GM23338 (cell line): ENCODE measurements around the gene CACNA1H. TPM values are rescaled to one million over a fixed set of nuclear protein-coding genes. Genes with fewer than 3 reads are reported as not detected.

Experiments used
- ATAC-seq: fragments of 200-7000 bp; cut with Tn5 transposase; 3 replicates; pipeline ENCODE4 v1.9.1; 2020
- DNase-seq: peaks from one replicate; pipeline ENCODE4 v3.0.0-alpha.2; 2015; ENCODE audit warnings: low spot score
- H2AFZ ChIP-seq: fragments of 200-600 bp; sonication (generic); 2 replicates; pipeline ENCODE4 v1.8.0; 2016; ENCODE audit warnings: antibody characterized with exemption, mild to moderate bottlenecking, moderate library complexity
- H3F3A ChIP-seq: fragments of 200-600 bp; sonication (generic); replicated peaks from 2 replicates; pipeline ENCODE4 v1.8.0; 2017; ENCODE audit warnings: antibody characterized with exemption, mixed run types, low read depth
- H3K27ac ChIP-seq: fragments of 200-600 bp; sonication (generic); 2 replicates; pipeline ENCODE4 v1.6.1; 2016; ENCODE audit warnings: low read depth
- H3K27me3 ChIP-seq: fragments of 200-600 bp; sonication (generic); 2 replicates; pipeline ENCODE4 v1.8.0; 2016; ENCODE audit warnings: mild to moderate bottlenecking, mixed run types, moderate library complexity; ENCODE audit not compliant: insufficient read depth
- H3K36me3 ChIP-seq: fragments of 200-600 bp; sonication (generic); 2 replicates; pipeline ENCODE4 v1.8.0; 2016; ENCODE audit warnings: mild to moderate bottlenecking; ENCODE audit not compliant: insufficient read depth
- H3K4me1 ChIP-seq: fragments of 200-600 bp; sonication (generic); 2 replicates; pipeline ENCODE4 v1.8.0; 2016; ENCODE audit warnings: mild to moderate bottlenecking, moderate library complexity; ENCODE audit not compliant: insufficient read depth
- H3K4me2 ChIP-seq: fragments of 200-600 bp; sonication (generic); 2 replicates; pipeline ENCODE4 v1.7.1; 2017; ENCODE audit warnings: mixed run types
- H3K4me3 ChIP-seq: fragments of 200-600 bp; sonication (generic); 2 replicates; pipeline ENCODE4 v1.6.1; 2016; ENCODE audit warnings: mixed run types
- H3K79me2 ChIP-seq: fragments of 200-600 bp; sonication (generic); replicated peaks from 2 replicates; pipeline ENCODE4 v1.8.0; 2017; ENCODE audit warnings: mild to moderate bottlenecking; ENCODE audit not compliant: insufficient read depth
- H3K9me2 ChIP-seq: fragments of 200-600 bp; sonication (generic); 2 replicates; pipeline ENCODE4 v1.8.0; 2017; ENCODE audit not compliant: insufficient read depth
- H4K20me1 ChIP-seq: fragments of 200-600 bp; sonication (generic); replicated peaks from 2 replicates; pipeline ENCODE4 v1.8.0; 2017; ENCODE audit warnings: mild to moderate bottlenecking; ENCODE audit not compliant: insufficient read depth
- H3K27ac Mint-ChIP-seq: 2 replicates; pipeline ENCODE4 v1.8.0; 2020; ENCODE audit warnings: inconsistent platforms, mild to moderate bottlenecking, moderate library complexity, mixed read lengths
- H3K27me3 Mint-ChIP-seq: 3 replicates; pipeline ENCODE4 v1.8.0; 2022; ENCODE audit warnings: low read depth, mild to moderate bottlenecking, moderate library complexity, mixed read lengths, inconsistent platforms; ENCODE audit not compliant: insufficient read depth, poor library complexity
- H3K36me3 Mint-ChIP-seq: 3 replicates; pipeline ENCODE4 v1.8.0; 2021; ENCODE audit warnings: low read depth, mild to moderate bottlenecking, inconsistent platforms, moderate library complexity, mixed read lengths
- H3K4me1 Mint-ChIP-seq: 3 replicates; pipeline ENCODE4 v1.8.0; 2020; ENCODE audit warnings: mild to moderate bottlenecking, inconsistent platforms, mixed read lengths
- H3K4me3 Mint-ChIP-seq: 3 replicates; pipeline ENCODE4 v1.8.0; 2021; ENCODE audit warnings: moderate library complexity, mild to moderate bottlenecking, inconsistent platforms, mixed read lengths
- H3K9me3 Mint-ChIP-seq: 3 replicates; pipeline ENCODE4 v1.8.0; 2020; ENCODE audit warnings: moderate library complexity, mild to moderate bottlenecking, inconsistent platforms, mixed read lengths
- CREB1 ChIP-seq: fragments of 250-450 bp; sonication (Bioruptor Pico); IDR thresholded peaks from 2 replicates; pipeline ENCODE4 v1.5.0; 2020; ENCODE audit warnings: low read depth, mild to moderate bottlenecking, moderate library complexity
- EZH2 ChIP-seq: fragments of 200-600 bp; sonication (generic); IDR thresholded peaks from one replicate; pipeline ENCODE4 v1.8.0; 2017; ENCODE audit warnings: antibody characterized with exemption, mild to moderate bottlenecking, low read depth; ENCODE audit not compliant: unreplicated experiment
- EZH2phosphoT487 ChIP-seq: fragments of 200-600 bp; sonication (generic); IDR thresholded peaks from one replicate; pipeline ENCODE4 v1.8.1; 2018; ENCODE audit warnings: antibody characterized with exemption; ENCODE audit not compliant: unreplicated experiment
- JUNB ChIP-seq: IDR thresholded peaks from one replicate; pipeline ENCODE4 v1.6.1; 2016; ENCODE audit warnings: antibody characterized with exemption; ENCODE audit not compliant: unreplicated experiment
- STAT1 ChIP-seq: IDR thresholded peaks from one replicate; pipeline ENCODE4 v1.6.1; 2016; ENCODE audit warnings: antibody characterized with exemption; ENCODE audit not compliant: unreplicated experiment
- ZNF114 ChIP-seq: fragments of 250-450 bp; sonication (Bioruptor Pico); IDR thresholded peaks from 2 replicates; pipeline ENCODE4 v1.5.0; 2020; ENCODE audit warnings: mild to moderate bottlenecking, moderate library complexity
- ZNF331 ChIP-seq: fragments of 250-450 bp; sonication (Bioruptor Pico); IDR thresholded peaks from 2 replicates; pipeline ENCODE4 v1.5.0; 2020; ENCODE audit warnings: low read depth, mild to moderate bottlenecking, moderate library complexity
- ZNF462 ChIP-seq: fragments of 250-450 bp; sonication (Bioruptor Pico); IDR thresholded peaks from 2 replicates; pipeline ENCODE4 v1.5.0; 2020; ENCODE audit warnings: mild to moderate bottlenecking, moderate library complexity
- polyA plus RNA-seq: library from polyadenylated mRNA; unstranded; fragments of >200 nt; fragmentation: Nextera tagmentation; extraction: Ambion mirVana; gene quantifications from 2 replicates; pipeline ENCODE4 v1.2.1, GENCODE V29; 2016
- total RNA-seq: library from RNA; depleted of rRNA; stranded (reverse); fragments of >200 nt; shearing (Covaris generic); gene quantifications from 2 replicates; pipeline ENCODE4 v1.2.3, GENCODE V29; 2014
- TF ChIP-seq, protein P1 (sequence below): IDR thresholded peaks from one replicate; pipeline ENCODE4 v1.6.1; 2018; ENCODE audit warnings: antibody characterized with exemption; ENCODE audit not compliant: unreplicated experiment

The CACNA1H gene
- total and polyA plus RNA-seq, 2 experiments from 2014 or later, result 3.5 to 43.3 TPM

- H3K4me3 Mint-ChIP-seq, result no peak overlapping the region
- Histone ChIP-seq H3K36me3 (no peaks in the 10 kb centered on the region), H3K27me3 (no peaks in the 10 kb centered on the region), H3K4me1 (no peaks in the 10 kb centered on the region), H3K9me2 (no peaks in the 10 kb centered on the region), H3K4me3 (no peak overlapping the region), H3F3A (no peaks in the 10 kb centered on the region; the same call in 1 of the 2 replicates), H3K4me2 (no peak overlapping the region), H2AFZ (no peak overlapping the region), H3K27ac (no peak overlapping the region), H4K20me1 (peaks cover 11% of the 10 kb centered on the region; the same call in 1 of the 2 replicates), H3K79me2 (peaks cover 14% of the 10 kb centered on the region)
- H3K27ac Mint-ChIP-seq, result no peak overlapping the region
- ATAC-seq (no peak), DNase-seq (no peak)
- no peaks in the 10 kb centered on the region for H3K36me3 Mint-ChIP-seq
- no peaks in the 10 kb centered on the region for H3K9me3 Mint-ChIP-seq
- TF ChIP-seq, protein P1, sequence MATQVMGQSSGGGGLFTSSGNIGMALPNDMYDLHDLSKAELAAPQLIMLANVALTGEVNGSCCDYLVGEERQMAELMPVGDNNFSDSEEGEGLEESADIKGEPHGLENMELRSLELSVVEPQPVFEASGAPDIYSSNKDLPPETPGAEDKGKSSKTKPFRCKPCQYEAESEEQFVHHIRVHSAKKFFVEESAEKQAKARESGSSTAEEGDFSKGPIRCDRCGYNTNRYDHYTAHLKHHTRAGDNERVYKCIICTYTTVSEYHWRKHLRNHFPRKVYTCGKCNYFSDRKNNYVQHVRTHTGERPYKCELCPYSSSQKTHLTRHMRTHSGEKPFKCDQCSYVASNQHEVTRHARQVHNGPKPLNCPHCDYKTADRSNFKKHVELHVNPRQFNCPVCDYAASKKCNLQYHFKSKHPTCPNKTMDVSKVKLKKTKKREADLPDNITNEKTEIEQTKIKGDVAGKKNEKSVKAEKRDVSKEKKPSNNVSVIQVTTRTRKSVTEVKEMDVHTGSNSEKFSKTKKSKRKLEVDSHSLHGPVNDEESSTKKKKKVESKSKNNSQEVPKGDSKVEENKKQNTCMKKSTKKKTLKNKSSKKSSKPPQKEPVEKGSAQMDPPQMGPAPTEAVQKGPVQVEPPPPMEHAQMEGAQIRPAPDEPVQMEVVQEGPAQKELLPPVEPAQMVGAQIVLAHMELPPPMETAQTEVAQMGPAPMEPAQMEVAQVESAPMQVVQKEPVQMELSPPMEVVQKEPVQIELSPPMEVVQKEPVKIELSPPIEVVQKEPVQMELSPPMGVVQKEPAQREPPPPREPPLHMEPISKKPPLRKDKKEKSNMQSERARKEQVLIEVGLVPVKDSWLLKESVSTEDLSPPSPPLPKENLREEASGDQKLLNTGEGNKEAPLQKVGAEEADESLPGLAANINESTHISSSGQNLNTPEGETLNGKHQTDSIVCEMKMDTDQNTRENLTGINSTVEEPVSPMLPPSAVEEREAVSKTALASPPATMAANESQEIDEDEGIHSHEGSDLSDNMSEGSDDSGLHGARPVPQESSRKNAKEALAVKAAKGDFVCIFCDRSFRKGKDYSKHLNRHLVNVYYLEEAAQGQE, result no peak
- H3K4me1 Mint-ChIP-seq, result no peaks in the 10 kb centered on the region
- H3K27me3 Mint-ChIP-seq, result peaks cover 2% of the 10 kb centered on the region
Observed at GRCh38 chr16:1171001-1171400, 18.1 kb downstream of the CACNA1H start.

DNA sequence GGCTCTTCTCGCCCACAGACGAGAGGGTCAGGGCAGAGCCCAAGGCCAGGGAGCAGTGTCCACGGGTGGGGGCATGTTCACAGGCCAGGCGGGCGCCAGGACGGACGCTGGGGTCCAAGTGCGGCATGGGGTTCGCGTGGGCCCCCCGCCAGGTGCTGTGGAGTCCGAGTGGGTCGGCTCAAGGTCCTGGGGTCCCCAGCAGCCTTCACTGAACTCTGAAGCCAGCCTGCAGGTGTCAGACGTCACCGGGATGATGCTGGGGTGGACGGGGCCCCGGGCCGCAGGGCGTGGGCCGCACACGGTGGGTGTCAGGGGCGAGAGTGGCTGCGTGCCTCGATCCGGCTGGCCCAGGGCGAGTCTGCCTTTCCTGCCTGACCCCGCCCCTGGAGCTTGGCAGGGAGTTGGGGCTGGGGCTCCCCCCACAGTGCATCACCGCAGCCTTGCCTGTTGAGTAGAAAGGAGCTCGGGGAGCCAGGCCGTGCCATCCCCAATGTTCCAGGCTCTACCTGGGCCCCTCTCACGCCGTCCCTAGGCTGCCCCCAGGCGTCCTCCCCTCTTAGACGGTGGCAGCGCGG lies 19.0 kb downstream of the CACNA1H start:
- ATAC-seq (no peak), DNase-seq (no peak)
- H3K27me3 ChIP-seq, result no peaks in the 10 kb centered on the region
- H3K9me3 Mint-ChIP-seq, result no peaks in the 10 kb centered on the region
- H3K27ac ChIP-seq, result no peak overlapping the region
- no peak overlapping the region for H3K4me2 ChIP-seq
- no peaks in the 10 kb centered on the region for H3K36me3 ChIP-seq
- no peak overlapping the region for H2AFZ ChIP-seq
- H3K27me3 Mint-ChIP-seq, result peaks cover 2% of the 10 kb centered on the region
- no peaks in the 10 kb centered on the region for H3K9me2 ChIP-seq
- H3F3A ChIP-seq, result no peaks in the 10 kb centered on the region
- peaks cover 11% of the 10 kb centered on the region for H3K79me2 ChIP-seq
- H4K20me1 ChIP-seq, result peaks cover 11% of the 10 kb centered on the region; the same call in 1 of the 2 replicates
- no peaks in the 10 kb centered on the region for H3K4me1 ChIP-seq
- no peaks in the 10 kb centered on the region for H3K4me1 Mint-ChIP-seq
- no peaks in the 10 kb centered on the region for H3K36me3 Mint-ChIP-seq
- no peak overlapping the region for H3K27ac Mint-ChIP-seq
- no peak overlapping the region for H3K4me3 Mint-ChIP-seq
- H3K4me3 ChIP-seq, result no peak overlapping the region
- TF ChIP-seq ZNF462 (CRISPR knock-in tag) (no peak), CREB1 (no peak), EZH2 (no peak), ZNF114 (CRISPR knock-in tag) (no peak), JUNB (no peak), EZH2phosphoT487 (no peak), ZNF331 (CRISPR knock-in tag) (no peak), STAT1 (no peak)
